HepG2 (cell line): ENCODE measurements around the gene TBX5. TPM values are rescaled to one million over a fixed set of nuclear protein-coding genes. Genes with fewer than 3 reads are reported as not detected.

Source experiments
- ATAC-seq: fragments of 200-7000 bp; cut with Tn5 transposase; 3 replicates; pipeline ENCODE4 v1.9.1; 2020; ENCODE audit warnings: mild to moderate bottlenecking, moderate library complexity
- BruUV-seq: library from RNA; stranded (reverse); fragments of 400-500 nt; replicated peaks from 2 replicates; lab custom pipeline; 2021; lab: Mats Ljungman, UMichigan
- CTCF ChIA-PET: fragments of 300-600 bp; formaldehyde crosslinking; extraction: SDS; loops from one replicate; lab custom pipeline; 2021; ENCODE audit warnings: low total read pairs, inconsistent platforms, low intra/inter-chr PET ratio; lab: Yijun Ruan, JAX
- POLR2A ChIA-PET: fragments of 350-600 bp; sonication (Branson Sonifier 250); formaldehyde crosslinking; loops from one replicate; lab custom pipeline; 2020; ENCODE audit warnings: antibody characterized with exemption, inconsistent platforms; lab: Yijun Ruan, JAX
- DNase-seq: peaks from one replicate; pipeline ENCODE4 v3.0.0-alpha.2; 2015; ENCODE audit warnings: low spot score
- FAIRE-seq: peaks from 3 replicates; lab custom pipeline; 2011; peaks lifted over from hg19 to GRCh38; lab: Jason Lieb, UNC
- H2AFZ ChIP-seq: one replicate; pipeline ENCODE4 v1.6.1; 2011; ENCODE audit warnings: low read length, inconsistent platforms
- H3K27ac ChIP-seq: fragments of 300-600 bp; 3 replicates; pipeline ENCODE4 v1.8.0; 2011; ENCODE audit warnings: mixed run types, mild to moderate bottlenecking, mixed read lengths, low read length, inconsistent platforms; ENCODE audit not compliant: insufficient read depth; ENCODE audit errors: extremely low read length
- H3K27me3 ChIP-seq, 2 experiments: fragments of 200-600 bp in 1 of 2; 2 replicates in 1 of 2; 3 replicates in 1 of 2; pipeline versions ENCODE4 v1.6.0 to v1.8.0; 2011; ENCODE audit warnings: low read length in 2 of 2, mild to moderate bottlenecking in 2 of 2, moderate library complexity in 2 of 2, inconsistent platforms in 1 of 2; ENCODE audit not compliant: insufficient read depth in 2 of 2, control insufficient read depth in 1 of 2
- H3K36me3 ChIP-seq, 2 experiments: fragments of 200-600 bp in 1 of 2; replicated peaks in 1 of 2; 2 replicates in 1 of 2; 3 replicates in 1 of 2; pipeline versions ENCODE4 v1.5.1 to v1.8.0; 2011; ENCODE audit warnings: low read length in 2 of 2, inconsistent platforms in 1 of 2; ENCODE audit not compliant: insufficient read depth in 2 of 2, control insufficient read depth in 1 of 2
- H3K4me1 ChIP-seq: 2 replicates; pipeline ENCODE4 v1.5.1; 2012; ENCODE audit warnings: low read length, inconsistent platforms; ENCODE audit not compliant: insufficient read depth
- H3K4me2 ChIP-seq: 2 replicates; pipeline ENCODE4 v1.6.0; 2011; ENCODE audit warnings: low read depth, low read length, inconsistent platforms
- H3K4me3 ChIP-seq, 3 experiments: fragments of 200-600 bp in 1 of 3; sonication (generic), shearing (Covaris generic) in 1 of 3; replicated peaks in 1 of 3; 2 replicates each; pipeline ENCODE4 v1.5.1; 2011 to 2016; ENCODE audit warnings: low read length in 3 of 3, inconsistent platforms in 2 of 3, low read depth in 2 of 3, mild to moderate bottlenecking in 2 of 3, control low read depth in 1 of 3, mixed read lengths in 1 of 3; ENCODE audit not compliant: insufficient read depth in 1 of 3
- H3K79me2 ChIP-seq: one replicate; pipeline ENCODE4 v1.6.1; 2011; ENCODE audit warnings: low read length, inconsistent platforms; ENCODE audit not compliant: insufficient read depth
- H3K9ac ChIP-seq: 2 replicates; pipeline ENCODE4 v1.6.0; 2011; ENCODE audit warnings: mild to moderate bottlenecking, low read depth, low read length, inconsistent platforms; ENCODE audit not compliant: insufficient read depth
- H3K9me3 ChIP-seq: 2 replicates; pipeline ENCODE4 v1.5.1; 2012; ENCODE audit warnings: mild to moderate bottlenecking, low read length
- H4K20me1 ChIP-seq: 2 replicates; pipeline ENCODE4 v1.6.0; 2011; ENCODE audit warnings: inconsistent platforms, mild to moderate bottlenecking, low read length, moderate library complexity; ENCODE audit not compliant: insufficient read depth
- ATAD3A ChIP-seq: sonication (generic); formaldehyde crosslinking; IDR thresholded peaks from 2 replicates; pipeline ENCODE4 v1.4.0; 2020; ENCODE audit warnings: missing genetic modification reagents
- CHD2 ChIP-seq: IDR thresholded peaks from 2 replicates; pipeline ENCODE4 v1.6.1; 2011; ENCODE audit warnings: low read depth, low read length, improper control_type of control experiment
- CREBL2 ChIP-seq: sonication (generic); formaldehyde crosslinking; IDR thresholded peaks from 2 replicates; pipeline ENCODE4 v1.8.1; 2023; ENCODE audit warnings: missing genetic modification reagents, mild to moderate bottlenecking, borderline replicate concordance
- FOXP4 ChIP-seq: sonication (generic); formaldehyde crosslinking; IDR thresholded peaks from 2 replicates; pipeline ENCODE4 v1.4.0; 2020; ENCODE audit warnings: missing genetic modification reagents
- HOXA5 ChIP-seq: sonication (generic); formaldehyde crosslinking; IDR thresholded peaks from 2 replicates; pipeline ENCODE4 v1.4.0; 2020; ENCODE audit warnings: missing genetic modification reagents
- PRDM15 ChIP-seq: sonication (generic); formaldehyde crosslinking; IDR thresholded peaks from 2 replicates; pipeline ENCODE4 v1.4.0; 2020; ENCODE audit warnings: missing genetic modification reagents
- SMAD3 ChIP-seq: sonication (generic); formaldehyde crosslinking; IDR thresholded peaks from 2 replicates; pipeline ENCODE4 v1.4.0; 2020; ENCODE audit warnings: missing genetic modification reagents
- TCF7 ChIP-seq: sonication (generic); IDR thresholded peaks from 2 replicates; pipeline ENCODE4 v1.6.1; 2016; ENCODE audit warnings: antibody characterized with exemption, low read depth
- YEATS4 ChIP-seq: sonication (generic); formaldehyde crosslinking; IDR thresholded peaks from 2 replicates; pipeline ENCODE4 v1.4.0; 2020; ENCODE audit warnings: missing genetic modification reagents, borderline replicate concordance
- ZNF451 ChIP-seq: sonication (generic); formaldehyde crosslinking; IDR thresholded peaks from 2 replicates; pipeline ENCODE4 v1.5.0; 2020; ENCODE audit warnings: mild to moderate bottlenecking, missing genetic modification reagents
- ZNF556 ChIP-seq: sonication (generic); formaldehyde crosslinking; IDR thresholded peaks from 2 replicates; pipeline ENCODE4 v1.4.0; 2020; ENCODE audit warnings: mild to moderate bottlenecking, missing genetic modification reagents, borderline replicate concordance
- ZNF615 ChIP-seq: sonication (generic); formaldehyde crosslinking; IDR thresholded peaks from 2 replicates; pipeline ENCODE4 v1.5.0; 2020; ENCODE audit warnings: mild to moderate bottlenecking, missing genetic modification reagents, borderline replicate concordance
- ZNF883 ChIP-seq: sonication (generic); formaldehyde crosslinking; IDR thresholded peaks from 2 replicates; pipeline ENCODE4 v1.5.1; 2020; ENCODE audit warnings: mild to moderate bottlenecking, missing genetic modification reagents; ENCODE audit errors: not compliant biosample characterization
- WGBS: methylation state at CpG from one replicate; pipeline ENCODE4 v1.1.6; 2017; ENCODE audit warnings: low lambda C conversion rate; 5-methylcytosine and 5-hydroxymethylcytosine counted together
- in situ Hi-C: cut with HindIII; loops from 2 replicates; pipeline ENCODE4 v1.10.0; 2017; ENCODE audit warnings: low pct_unique_long_range_greater_than_20kb; ENCODE audit not compliant: extremely low pct_ligation_motif_present
- intact Hi-C: fragments of 100-400 bp; cut with micrococcal nuclease; formaldehyde crosslinking; loops from one replicate; pipeline ENCODE4 v1.10.0; 2022; ENCODE audit not compliant: unreplicated experiment
- polyA plus RNA-seq, 8 experiments: library from polyadenylated mRNA; depleted of rRNA in 3 of 8; stranded (reverse) in 7 of 8; unstranded in 1 of 8; fragments of >200 nt; fragmentation: Illumina TruSeq in 4 of 8; extraction: Trizol in 4 of 8; gene quantifications; 2 replicates each; pipeline versions ENCODE4 v1.2.1 to v1.2.3, GENCODE V29; 2011 to 2016; ENCODE audit warnings: low read depth in 4 of 8, missing spikeins in 1 of 8, mixed read lengths in 1 of 8; ENCODE audit not compliant: insufficient read depth in 1 of 8
- total RNA-seq, 5 experiments: library from RNA; depleted of rRNA; stranded (reverse); fragments of >200 nt; fragmentation: Illumina TruSeq; extraction: Trizol; gene quantifications; 2 replicates each; pipeline ENCODE4 v1.2.3, GENCODE V29; 2016; ENCODE audit warnings: low read depth in 1 of 5
- TF ChIP-seq, protein P1 (sequence below), 2 experiments: IDR thresholded peaks; 2 replicates each; pipeline ENCODE4 v1.6.1; 2011 to 2012; ENCODE audit warnings: low read length in 2 of 2, borderline replicate concordance in 1 of 2, low read depth in 1 of 2, mild to moderate bottlenecking in 1 of 2, moderate library complexity in 1 of 2

Gene TBX5
- total and polyA plus RNA-seq, 2 of the 13 experiments (the other 11 are each of a cell fraction or from before 2014, with no cell fraction given), result not detected

DNA sequence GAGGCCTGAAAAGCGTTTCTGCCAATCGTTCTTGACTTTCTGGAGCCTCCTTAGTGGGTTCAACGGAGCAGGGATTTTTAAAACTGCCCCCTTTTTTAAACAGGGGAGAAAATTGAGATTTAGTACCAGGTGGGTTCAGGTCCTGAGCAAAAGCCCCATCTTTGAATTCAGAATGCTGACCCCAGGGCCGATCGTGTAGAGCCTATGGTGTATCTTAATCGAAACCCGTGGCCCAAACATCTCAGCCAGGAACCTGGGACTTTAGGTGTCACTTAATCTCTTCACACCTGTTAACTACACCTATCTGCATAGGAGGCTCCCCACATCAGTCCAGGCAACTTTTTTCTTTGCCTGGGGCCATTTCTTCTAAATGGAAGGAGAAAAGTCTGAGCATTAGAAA, 6.4 kb upstream of the TBX5 start:
- no peak overlapping the region for H3K9ac ChIP-seq
- H3K27me3 ChIP-seq, result peaks cover 2 to 82% of the 10 kb centered on the region in 2 experiments; a peak in 4 of 5 replicates
- ChIA-PET CTCF (no interaction called here), POLR2A (no interaction called here)
- no peaks in the 10 kb centered on the region for H3K9me3 ChIP-seq
- H3K4me2 ChIP-seq, result no peak overlapping the region
- WGBS, result 2% methylated on average over 7 of the region's 7 CpGs
- no peaks in the 10 kb centered on the region for H4K20me1 ChIP-seq
- intact Hi-C loops (no loop called here), in situ Hi-C loops (no loop called here)
- no peak overlapping the region for H3K4me3 ChIP-seq
- H3K27ac ChIP-seq, result no peak overlapping the region
- no peak for DNase-seq
- no peak for FAIRE-seq
- no peaks in the 10 kb centered on the region for H3K79me2 ChIP-seq
- no peak for ATAC-seq
- H3K4me1 ChIP-seq, result no peaks in the 10 kb centered on the region
- BruUV-seq, result no TSS peak
- H2AFZ ChIP-seq, result no peak overlapping the region
- no peaks in the 10 kb centered on the region for H3K36me3 ChIP-seq
- TF ChIP-seq ZNF556 (CRISPR knock-in tag), result no peak
- no peak for TF ChIP-seq YEATS4 (CRISPR knock-in tag)
- TF ChIP-seq PRDM15 (CRISPR knock-in tag), result no peak
- TF ChIP-seq ATAD3A, result no peak
- no peak for TF ChIP-seq SMAD3 (CRISPR knock-in tag)
- TF ChIP-seq CREBL2 (CRISPR knock-in tag), result no peak
- no peak for TF ChIP-seq ZNF615 (CRISPR knock-in tag)
- TF ChIP-seq, protein P1, sequence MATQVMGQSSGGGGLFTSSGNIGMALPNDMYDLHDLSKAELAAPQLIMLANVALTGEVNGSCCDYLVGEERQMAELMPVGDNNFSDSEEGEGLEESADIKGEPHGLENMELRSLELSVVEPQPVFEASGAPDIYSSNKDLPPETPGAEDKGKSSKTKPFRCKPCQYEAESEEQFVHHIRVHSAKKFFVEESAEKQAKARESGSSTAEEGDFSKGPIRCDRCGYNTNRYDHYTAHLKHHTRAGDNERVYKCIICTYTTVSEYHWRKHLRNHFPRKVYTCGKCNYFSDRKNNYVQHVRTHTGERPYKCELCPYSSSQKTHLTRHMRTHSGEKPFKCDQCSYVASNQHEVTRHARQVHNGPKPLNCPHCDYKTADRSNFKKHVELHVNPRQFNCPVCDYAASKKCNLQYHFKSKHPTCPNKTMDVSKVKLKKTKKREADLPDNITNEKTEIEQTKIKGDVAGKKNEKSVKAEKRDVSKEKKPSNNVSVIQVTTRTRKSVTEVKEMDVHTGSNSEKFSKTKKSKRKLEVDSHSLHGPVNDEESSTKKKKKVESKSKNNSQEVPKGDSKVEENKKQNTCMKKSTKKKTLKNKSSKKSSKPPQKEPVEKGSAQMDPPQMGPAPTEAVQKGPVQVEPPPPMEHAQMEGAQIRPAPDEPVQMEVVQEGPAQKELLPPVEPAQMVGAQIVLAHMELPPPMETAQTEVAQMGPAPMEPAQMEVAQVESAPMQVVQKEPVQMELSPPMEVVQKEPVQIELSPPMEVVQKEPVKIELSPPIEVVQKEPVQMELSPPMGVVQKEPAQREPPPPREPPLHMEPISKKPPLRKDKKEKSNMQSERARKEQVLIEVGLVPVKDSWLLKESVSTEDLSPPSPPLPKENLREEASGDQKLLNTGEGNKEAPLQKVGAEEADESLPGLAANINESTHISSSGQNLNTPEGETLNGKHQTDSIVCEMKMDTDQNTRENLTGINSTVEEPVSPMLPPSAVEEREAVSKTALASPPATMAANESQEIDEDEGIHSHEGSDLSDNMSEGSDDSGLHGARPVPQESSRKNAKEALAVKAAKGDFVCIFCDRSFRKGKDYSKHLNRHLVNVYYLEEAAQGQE (IDR thresholded peaks at IDR 0.05; ENCODE audit: borderline replicate concordance in 1 of 2, low read depth in 1 of 2, low read length in 2 of 2), result no peak
- TF ChIP-seq ZNF451 (CRISPR knock-in tag), result no peak
- TF ChIP-seq CHD2, result no peak
- TF ChIP-seq TCF7, result no peak
- TF ChIP-seq HOXA5 (CRISPR knock-in tag), result no peak
- no peak for TF ChIP-seq FOXP4 (CRISPR knock-in tag)
- no peak for TF ChIP-seq ZNF883 (CRISPR knock-in tag)
